C4-2B (cell line): Measurements from ENCODE around the gene EVA1A.

ENCODE experiments used
- CTCF ChIP-seq: fragments of 450-650 bp; conservative IDR thresholded peaks from 2 replicates; pipeline ENCODE4 v1.5.1; 2017; ENCODE audit warnings: mild to moderate bottlenecking
- ZFX ChIP-seq: fragments of 450-650 bp; IDR thresholded peaks from 2 replicates; pipeline ENCODE4 v1.6.1; 2017

- TF ChIP-seq CTCF (no peak), ZFX (no peak)
These were observed 47.4 kb upstream of the EVA1A start for GRCh38 chr2:75607988-75608683.
